Right renal cortex interstitium (tissue), 3 donors: Measurements from ENCODE around the gene BBS2. TPM values are rescaled to one million over a fixed set of nuclear protein-coding genes. Genes with fewer than 3 reads are reported as not detected.
"Not testable (repeated sequence)": the region's sequence is repeated elsewhere in the genome, so short reads cannot be mapped to it uniquely, and the experiment has no call there.

Experiments used
- DNase-seq, 3 donors: peaks; one replicate each; pipeline ENCODE4 v3.0.0-alpha.2; 2013; ENCODE audit warnings: low read depth in 3 of 3, low spot score in 2 of 3
- polyA plus RNA-seq, 3 donors: library from polyadenylated mRNA; unstranded; fragments of 120-200 nt; gene quantifications; one replicate each; pipeline ENCODE4 v1.2.1, GENCODE V29; 2013; ENCODE audit not compliant: insufficient read length in 3 of 3

The BBS2 gene
- polyA plus RNA-seq, 3 donors, result 109 to 120 (median 115) TPM

DNA sequence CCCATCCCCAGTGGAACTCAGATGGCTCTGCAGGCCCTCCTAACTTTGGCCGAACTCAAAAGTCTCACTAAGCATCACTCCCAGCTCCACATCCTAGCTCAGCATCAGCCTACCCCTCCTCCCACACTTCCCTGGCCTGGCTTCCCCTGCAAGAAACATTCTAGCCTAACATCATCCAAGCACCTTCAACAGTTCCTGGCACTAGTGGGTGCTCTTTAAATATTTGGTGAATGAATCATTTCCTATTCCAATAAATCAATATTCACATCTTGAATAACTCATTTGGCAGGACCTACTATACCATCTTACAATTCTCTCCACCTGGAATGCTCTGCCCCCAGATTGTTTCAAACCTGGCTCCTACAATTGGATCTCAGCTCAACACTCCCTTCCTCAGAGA lies 11.0 kb upstream of the BBS2 start:
- DNase-seq, result no peak

DNA sequence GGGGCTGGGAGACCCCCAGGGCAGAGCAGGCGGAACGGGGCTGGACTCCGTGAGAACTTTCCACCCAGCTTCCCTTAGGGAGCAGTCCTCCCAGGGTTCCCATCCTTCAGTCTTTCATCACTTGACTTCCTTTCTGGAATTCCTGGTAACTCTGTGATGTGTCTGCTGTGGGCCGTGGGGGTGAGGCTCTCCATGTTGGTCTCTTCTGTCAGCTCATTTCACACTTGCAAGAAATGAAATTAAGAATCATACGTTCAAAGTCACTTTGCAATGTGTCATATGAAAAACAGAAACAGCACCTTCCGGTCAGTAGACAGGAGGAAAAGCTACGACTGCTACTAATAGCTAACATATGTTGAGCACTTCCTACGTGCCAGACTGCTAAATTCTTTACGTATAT lies 5.4 kb upstream of the BBS2 start:
- DNase-seq, result no peak

DNA sequence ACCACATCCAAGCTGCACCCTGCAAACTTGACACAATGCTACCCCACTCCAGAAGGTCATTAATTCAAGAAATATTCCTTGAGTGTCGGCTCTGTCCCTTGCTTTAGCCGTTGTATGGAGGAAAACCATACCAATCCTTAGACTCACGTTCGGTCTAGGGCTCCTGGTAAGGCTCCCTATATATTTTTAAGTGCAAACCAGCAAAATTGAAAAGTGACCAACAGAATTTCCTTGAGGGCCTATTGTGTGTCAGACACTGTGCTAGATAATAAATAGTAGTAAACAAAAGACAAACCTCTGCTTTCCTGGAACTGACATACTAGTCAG lies 390 bp upstream of the BBS2 start:
- DNase-seq, result no peak

DNA sequence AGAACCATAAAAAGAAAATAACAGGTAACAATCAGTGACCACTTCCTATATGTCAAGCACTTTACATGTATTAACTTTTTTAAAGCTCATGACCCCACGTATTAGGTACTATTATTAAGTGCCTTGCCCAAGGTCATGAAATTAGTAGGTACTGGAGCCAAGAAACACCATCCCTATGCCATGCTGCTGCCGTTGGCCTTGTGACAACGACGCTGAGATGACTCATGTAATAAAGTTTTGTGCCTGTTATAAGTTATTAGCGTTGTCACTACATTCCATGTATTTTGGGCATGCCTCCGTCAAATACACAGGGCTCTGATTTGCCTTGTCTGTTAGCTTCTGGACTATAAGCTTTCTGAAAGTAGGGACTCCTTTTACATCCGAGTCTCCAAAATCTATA lies 1.4 kb downstream of the BBS2 start:
- no peak for DNase-seq

DNA sequence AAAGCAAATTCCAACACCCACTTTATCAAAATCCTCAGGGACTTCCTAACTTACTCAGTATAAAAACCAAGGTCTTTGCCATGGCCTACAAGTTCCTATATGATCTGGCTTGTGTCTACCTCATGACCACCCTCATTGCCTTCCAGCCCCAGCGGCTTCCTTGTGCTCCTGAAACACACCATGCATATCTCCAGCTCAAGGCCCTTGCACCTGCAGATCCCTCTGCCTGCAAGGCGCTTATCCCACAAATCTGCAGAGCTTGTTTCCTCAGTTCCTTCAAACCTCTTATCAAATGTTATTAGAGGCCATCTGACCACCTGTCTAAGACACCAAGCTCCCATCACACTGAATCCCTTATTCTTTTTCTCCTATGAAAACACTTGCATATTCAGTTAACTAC lies 2.6 kb downstream of the BBS2 start:
- no peak for DNase-seq

DNA sequence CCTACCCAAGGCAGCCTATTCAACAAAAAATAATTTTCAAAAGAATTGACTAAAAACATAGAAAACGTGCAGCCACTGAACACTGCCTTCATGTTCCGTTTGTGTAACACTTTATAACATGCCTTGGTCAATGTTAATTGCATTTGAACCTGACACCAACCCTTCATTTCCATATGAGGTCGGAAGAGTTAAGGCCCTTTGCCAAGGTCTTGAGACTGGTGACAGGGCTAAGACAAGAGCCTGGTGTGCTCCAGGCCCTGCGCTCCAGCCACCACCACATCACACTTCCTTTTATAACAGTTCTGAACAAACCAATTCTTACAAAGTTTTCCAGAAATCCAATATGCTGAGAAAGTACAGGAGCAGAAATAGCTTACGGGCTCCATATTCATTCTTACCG lies 4.2 kb downstream of the BBS2 start:
- DNase-seq, result no peak

DNA sequence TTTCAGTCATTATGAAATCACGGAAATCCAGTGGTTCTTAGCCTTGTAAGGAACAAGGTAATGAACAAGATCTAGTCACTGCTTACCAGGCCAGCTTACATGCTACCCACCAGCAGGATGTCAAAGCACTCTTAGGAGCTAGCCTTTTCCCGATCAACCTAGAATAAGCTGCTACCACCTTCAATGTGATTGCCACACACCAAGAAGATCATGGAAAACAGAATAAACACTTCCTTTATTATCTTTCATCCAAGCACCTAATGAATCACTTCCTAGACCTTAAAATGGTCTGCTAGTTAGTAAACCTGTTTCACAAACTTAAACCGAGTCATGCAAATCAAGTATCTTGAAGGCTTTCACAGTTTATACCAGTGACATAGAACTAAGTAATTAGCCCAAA lies 5.0 kb downstream of the BBS2 start:
- DNase-seq, result no peak

DNA sequence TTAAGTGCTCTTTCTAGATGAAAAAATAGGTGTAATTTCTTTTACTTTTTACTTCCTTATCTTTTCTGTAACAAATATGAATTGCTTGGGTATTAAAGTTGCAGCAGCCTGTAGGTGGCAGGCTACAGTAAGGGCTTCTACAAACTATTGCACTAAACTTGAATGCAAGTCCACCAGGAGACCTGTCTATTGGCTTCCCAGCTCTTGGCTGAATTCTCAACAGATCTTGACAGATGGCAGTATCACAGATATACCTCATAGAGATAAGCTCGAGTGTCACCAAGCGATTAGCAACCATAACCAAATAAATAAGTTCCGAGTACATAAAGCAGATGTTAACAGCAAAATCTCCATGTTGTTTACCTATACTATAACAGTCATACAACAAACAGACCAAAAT lies 5.9 kb downstream of the BBS2 start:
- DNase-seq, result no peak

DNA sequence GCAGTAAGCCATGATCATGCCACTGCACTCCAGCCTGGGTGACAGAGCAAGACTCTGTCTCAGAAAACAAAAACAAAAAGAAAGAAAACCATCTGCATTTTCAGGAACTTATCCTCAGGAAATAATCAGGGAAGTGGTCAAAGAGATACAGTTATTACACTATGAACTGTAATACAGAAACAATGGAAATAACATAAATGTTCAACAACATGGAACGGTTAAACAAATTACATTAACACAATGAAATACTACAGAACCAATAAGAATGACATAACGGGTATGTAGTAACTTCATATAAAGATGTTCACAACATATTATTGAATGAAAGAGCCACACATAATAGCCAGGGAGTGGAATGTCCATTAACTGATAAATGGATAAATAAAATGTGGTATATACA lies 6.7 kb downstream of the BBS2 start:
- no peak for DNase-seq

DNA sequence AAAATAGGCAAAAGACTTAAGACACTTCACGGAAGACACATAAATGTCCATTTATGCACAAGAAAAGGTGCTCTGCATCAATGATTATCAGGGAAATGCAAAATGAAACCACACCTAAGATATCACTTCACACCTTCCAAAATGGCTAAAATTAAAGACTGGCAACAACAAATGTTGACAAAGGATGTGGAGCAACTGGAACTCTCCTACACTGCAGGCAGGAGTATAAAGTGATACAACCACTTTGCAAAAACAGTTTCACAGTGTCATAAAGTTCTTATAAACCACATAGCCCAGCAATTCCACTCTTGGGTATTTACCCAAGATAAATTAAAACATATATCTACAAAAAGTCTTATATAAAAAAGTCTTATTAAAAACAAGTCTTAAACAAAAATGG lies 7.8 kb downstream of the BBS2 start:
- no peak for DNase-seq

DNA sequence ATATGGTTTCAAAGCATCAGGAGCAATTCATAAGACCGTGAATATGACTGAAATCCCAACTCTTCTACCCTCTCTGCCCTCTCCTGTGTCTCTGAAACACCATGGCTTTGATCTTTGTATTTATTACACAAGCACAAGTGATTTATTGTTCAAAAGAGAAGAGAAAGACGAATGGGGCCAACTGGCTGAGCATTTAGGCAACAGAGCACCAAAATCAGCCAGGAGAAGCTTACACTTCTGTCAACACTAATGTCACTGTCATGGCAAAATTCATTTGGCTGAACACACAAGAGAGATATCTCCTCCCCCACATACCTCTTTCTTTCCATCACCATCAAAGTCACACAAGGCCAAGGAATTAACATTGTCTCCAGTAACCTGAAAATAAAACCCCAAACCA lies 9.3 kb downstream of the BBS2 start:
- no peak for DNase-seq

DNA sequence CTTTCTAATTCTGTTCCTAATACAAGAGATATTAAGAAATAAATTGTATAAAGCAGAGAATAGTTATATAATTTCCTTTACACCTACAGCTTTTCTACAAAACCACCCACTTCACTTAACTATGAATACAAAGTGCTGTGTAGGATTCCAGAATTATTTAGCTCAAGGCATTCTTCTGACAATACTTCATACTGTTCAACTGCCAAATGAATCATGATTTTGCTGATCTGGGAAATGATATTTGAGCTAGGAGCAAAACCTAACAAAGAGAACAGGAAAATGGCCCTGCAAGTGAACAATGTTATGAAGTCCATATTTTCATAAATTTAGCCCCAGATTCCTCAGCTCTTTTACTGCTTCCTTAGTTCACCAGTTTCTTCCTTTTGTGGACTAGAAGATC lies 12.9 kb downstream of the BBS2 start:
- DNase-seq, result no peak

DNA sequence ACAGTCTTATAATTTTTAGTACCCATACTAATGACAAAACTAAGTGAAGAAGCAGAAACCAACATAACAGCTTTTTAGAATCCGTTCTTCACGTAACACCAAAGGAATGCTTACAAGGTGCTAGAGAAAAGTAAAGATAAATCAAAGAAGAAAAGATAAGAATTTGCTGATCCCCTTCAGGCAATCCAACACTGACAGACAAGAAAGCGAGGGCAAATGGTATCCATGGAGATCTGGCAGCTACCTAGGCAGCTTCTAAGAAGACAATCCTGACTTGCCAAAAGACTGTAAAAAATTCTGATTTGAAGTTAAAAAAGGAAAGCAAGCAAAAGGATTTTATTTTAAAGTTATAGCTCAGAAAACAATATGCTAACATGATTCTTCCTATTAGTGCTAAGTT lies 14.6 kb downstream of the BBS2 start:
- no peak for DNase-seq

DNA sequence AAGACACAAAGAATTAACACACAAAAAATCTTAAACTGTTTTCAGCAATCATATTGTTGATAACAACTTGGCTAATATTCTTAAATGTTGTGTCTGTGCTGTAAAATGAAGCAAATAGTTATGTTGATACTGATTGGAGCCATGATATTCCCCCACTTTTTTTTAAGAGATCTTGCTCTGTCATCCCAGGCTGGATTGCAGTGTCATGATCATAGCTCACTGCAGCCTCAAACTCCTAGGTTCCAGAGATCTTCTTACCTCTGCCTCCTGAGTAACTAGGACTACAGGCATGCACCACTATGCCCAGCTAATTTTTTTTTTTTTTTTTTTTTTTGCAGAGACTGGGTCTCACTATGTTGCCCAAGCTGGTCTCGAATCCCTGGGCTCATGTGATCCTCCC lies 26.0 kb downstream of the BBS2 start:
- DNase-seq, result no peak

DNA sequence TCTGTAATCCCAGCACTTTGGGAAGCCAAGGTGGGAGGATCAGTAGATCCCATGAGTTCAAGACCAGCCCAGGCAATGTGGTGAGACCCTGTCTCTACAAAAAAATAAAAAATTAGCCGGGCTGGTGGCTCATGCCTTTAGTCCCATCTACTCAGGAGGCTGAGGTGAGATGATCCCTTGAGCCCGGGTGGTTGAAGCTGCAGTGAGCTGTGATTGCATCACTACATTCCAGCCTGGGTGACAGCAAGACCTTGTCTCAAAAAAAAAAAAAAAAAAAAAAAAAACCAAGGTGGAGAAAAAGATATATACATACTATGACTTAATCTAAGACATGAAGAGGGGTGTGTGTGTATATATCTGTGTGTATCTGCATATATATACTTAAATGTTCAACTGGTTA lies 26.7 kb downstream of the BBS2 start:
- no peak for DNase-seq

DNA sequence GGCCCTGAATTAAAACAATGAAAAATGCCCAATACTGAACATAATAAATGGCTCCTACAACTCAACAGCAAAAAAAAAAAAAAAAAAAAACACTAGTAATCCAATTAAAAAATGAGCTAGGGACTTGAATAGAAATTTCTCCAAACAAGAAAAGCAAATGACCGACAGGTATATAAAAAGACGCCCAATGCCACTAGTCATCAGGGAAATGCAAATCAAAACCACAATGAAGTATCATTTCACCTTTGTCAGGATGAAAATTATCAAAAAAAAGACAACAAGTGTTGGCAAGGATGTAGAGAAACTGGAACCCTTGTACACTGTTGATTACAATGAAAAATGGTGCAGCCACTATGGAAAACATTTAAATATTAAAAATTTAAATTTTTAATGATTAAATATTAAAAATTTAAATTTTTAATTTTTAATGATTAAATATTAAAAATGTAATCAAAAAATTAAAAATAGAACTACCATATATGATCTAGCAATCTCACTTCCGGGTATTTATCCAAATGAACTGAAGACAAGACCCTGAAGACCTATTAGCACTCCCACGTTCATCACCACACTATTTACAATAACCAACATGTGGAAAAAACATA lies 28.1 kb downstream of the BBS2 start:
- DNase-seq, result no peak

DNA sequence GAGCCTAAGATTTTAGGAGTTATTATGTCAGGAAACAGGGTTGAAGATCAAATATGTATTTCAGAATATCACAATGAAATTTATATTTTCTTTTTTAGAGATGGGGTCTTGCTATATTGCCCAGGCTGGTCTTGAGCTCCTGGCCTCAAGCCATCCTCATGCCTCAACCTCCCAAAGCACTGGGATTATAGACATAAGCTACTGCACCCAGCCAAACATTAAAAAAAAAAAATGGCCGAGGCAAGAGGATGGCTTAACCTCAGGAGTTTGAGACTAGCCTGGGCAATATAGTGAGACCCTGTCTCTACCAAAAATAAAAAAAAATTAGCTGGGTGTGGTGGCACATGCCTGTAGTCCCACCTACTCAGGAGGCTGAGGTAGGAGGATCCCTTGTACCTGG lies 31.0 kb downstream of the BBS2 start:
- DNase-seq, result not testable (repeated sequence)

DNA sequence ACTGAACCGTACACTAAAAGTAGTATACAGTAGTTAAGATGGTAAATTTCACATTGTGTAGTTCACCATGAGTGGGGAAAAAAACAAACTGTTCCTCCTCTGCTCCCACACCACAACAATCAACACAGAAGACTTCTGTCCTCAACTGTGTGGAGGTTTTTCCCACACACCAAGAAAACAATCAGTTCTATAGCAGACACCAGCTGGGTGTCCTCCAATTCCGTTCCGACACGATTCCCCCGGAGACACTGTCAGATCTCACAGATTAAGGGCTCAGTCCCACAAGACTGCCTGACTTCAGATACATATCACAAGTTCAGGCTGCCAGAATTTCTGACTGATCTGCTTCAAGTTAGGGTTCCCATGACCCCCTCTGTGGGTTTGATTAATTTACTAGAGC lies 31.8 kb downstream of the BBS2 start:
- DNase-seq, result no peak

DNA sequence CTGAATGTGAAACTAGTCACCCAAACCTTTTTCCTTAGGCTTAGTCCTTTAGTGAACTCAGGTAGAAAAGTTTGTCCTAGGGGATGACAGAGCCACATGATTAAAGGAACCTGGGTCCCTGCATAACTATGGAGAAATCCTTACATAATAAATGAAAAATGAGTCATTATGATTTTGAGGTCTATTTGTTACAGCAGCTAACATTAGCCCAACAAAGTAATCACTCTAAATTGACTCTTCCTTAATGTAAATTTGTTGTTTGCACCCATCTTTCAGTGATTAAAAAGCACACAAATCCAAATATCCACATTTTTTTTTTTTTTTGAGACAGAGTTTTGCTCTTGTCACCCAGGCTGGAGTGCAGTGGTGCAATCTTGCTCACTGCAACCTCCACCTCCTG lies 36.4 kb downstream of the BBS2 start:
- DNase-seq, result no peak

DNA sequence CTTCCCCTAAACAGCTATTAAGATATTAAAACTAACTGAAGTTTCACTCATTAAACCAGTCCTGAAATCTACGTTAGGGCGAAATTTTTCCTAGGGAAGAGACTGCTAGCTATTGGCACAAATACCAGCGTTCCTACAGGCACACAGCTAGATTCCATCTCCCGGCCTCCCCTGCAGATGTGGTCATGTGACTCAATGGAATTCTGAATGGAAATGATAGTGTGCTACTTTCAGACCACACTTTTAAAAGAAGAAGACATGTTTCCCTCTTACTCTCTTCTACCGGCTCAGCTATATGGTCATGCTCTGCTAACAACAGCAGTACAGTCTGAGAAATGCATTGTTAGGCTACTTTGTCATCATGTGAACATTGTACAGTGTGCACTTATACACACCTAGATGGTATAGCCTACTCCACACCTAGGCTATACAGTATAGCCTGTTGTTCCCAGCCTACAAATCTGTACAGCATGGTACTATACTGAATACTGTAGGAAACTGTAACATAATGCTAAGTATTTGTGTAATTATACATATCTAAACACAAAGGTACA lies 37.1 kb downstream of the BBS2 start:
- DNase-seq, result no peak

DNA sequence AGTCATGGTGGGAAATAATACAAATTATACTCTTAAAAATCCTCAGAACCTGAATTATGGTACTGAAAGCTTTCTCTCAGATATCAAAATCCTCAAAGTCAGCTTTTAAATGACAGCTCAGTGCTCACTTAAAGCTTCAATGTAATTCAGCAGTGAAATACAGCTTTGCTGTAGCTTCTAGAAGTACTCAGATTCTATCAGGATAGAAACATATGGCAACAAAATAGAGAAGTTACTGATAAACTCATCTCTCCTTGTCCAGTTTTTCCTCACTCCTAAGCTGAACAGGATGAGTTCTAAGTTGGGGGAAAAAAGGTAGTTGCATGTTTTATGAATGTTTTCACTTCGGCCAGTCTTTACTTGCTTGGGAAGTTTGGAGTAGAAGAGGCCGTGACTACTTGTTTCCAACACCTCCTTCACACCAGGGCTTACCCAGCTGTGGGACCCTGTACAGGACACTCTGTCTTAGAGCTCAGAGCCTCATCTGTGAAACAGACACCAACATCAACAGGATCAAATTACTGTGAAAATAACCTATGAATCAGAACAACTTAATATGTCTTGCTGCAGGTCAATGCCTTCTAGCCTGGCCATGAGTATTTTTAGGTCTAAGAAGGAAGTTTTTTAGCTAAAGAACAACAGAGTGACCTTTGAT lies 38.2 kb downstream of the BBS2 start:
- peak; percentile 29 to 63 (median 36) for DNase-seq

DNA sequence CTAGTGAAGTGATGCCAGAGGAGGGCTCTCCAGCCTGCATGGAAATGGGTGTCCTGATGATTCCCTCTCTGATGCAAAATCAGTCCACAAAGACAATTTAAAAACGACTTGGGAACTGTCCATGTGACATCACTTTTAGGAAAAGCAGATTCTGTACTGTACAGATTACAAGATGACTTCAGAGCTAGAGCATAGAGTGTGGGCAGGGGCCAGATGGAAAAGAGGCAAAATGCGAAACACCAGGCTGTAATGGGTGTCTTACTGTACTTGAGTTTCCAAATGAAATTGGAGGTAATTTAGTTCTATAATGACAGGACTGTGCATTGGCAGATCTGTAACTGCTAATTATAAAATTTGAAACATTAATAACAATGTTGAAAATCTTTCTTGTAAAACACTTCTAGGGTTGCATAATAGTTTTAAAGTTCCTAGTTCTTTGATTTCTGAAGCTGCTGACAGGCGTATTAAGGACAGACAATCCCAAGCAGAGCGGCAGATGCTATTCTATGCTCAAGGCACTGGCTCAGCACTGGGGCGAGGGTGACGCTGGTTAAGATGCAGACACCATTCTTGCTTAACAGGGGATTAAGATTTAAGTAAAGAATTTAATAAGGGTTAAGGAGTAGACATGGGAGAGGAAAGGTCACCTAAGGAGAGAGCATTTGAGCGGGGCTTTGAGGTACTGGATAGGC lies 38.9 kb downstream of the BBS2 start:
- DNase-seq, result no peak
